NAMALWA (cell line): ENCODE measurements around the gene CBLB.

Experiments used
- DNase-seq: peaks from one replicate; pipeline ENCODE4 v3.0.0-alpha.2; 2015; ENCODE audit warnings: low spot score

Gene CBLB

GRCh38 chr3:105868742-105869530 lies at the start of gene CBLB:
CBLB (minus strand) TSS chr3:105869012; CDS start chr3:105867577, 1,435 bp downstream.
- peak; percentile 93 for DNase-seq

GRCh38 chr3:105916767-105917166 lies 48.0 kb upstream of the CBLB start:
- DNase-seq = no peak

- DNase-seq = no peak
Measured at GRCh38 chr3:105915524-105915923, 46.7 kb upstream of the CBLB start.

GRCh38 chr3:105913616-105914015 lies 44.8 kb upstream of the CBLB start:
- DNase-seq = no peak

- no peak for DNase-seq
Measured at GRCh38 chr3:105912891-105913290, 44.1 kb upstream of the CBLB start.

GRCh38 chr3:105911496-105911895 lies 42.7 kb upstream of the CBLB start:
- no peak for DNase-seq

- peak; percentile 55 for DNase-seq
Measured at GRCh38 chr3:105907777-105908176, 39.0 kb upstream of the CBLB start.

GRCh38 chr3:105906836-105907235 lies 38.0 kb upstream of the CBLB start:
- no peak for DNase-seq

GRCh38 chr3:105906345-105906744 lies 37.5 kb upstream of the CBLB start:
- no peak for DNase-seq

GRCh38 chr3:105905328-105905727 lies 36.5 kb upstream of the CBLB start:
- DNase-seq = no peak

GRCh38 chr3:105904678-105905284 lies 36.0 kb upstream of the CBLB start:
- no peak for DNase-seq

GRCh38 chr3:105904251-105904650 lies 35.4 kb upstream of the CBLB start:
- DNase-seq = no peak

GRCh38 chr3:105899516-105899915 lies 30.7 kb upstream of the CBLB start:
- no peak for DNase-seq

- no peak for DNase-seq
Measured at GRCh38 chr3:105891101-105891500, 22.3 kb upstream of the CBLB start.

GRCh38 chr3:105888621-105889579 lies 20.1 kb upstream of the CBLB start:
- no peak for DNase-seq

GRCh38 chr3:105885256-105885655 lies 16.4 kb upstream of the CBLB start:
- no peak for DNase-seq

GRCh38 chr3:105883798-105884377 lies 15.1 kb upstream of the CBLB start:
- DNase-seq = no peak

GRCh38 chr3:105880681-105881290 lies 12.0 kb upstream of the CBLB start:
- DNase-seq = no peak

GRCh38 chr3:105878061-105878460 lies 9.2 kb upstream of the CBLB start:
- no peak for DNase-seq

GRCh38 chr3:105877336-105877910 lies 8.6 kb upstream of the CBLB start:
- no peak for DNase-seq

GRCh38 chr3:105876780-105877327 lies 8.0 kb upstream of the CBLB start:
- DNase-seq = no peak
